DOHH2 (cell line): ENCODE measurements around the gene HTR6.

Source experiments
- CTCF ChIP-seq: fragments of 200-600 bp; sonication (generic); IDR thresholded peaks from one replicate; pipeline ENCODE4 v1.5.1; 2014; ENCODE audit warnings: antibody characterized with exemption, mild to moderate bottlenecking, low read depth, low read length; ENCODE audit not compliant: poor library complexity, severe bottlenecking
- EZH2phosphoT487 ChIP-seq: fragments of 200-600 bp; sonication (generic); IDR thresholded peaks from 2 replicates; pipeline ENCODE4 v1.6.1; 2017; ENCODE audit warnings: borderline replicate concordance, mild to moderate bottlenecking, antibody characterized with exemption, low read length, moderate library complexity, mixed read lengths

GRCh38 chr1:19680644-19681043 is 16.0 kb downstream of the HTR6 start:
- TF ChIP-seq CTCF (no peak), EZH2phosphoT487 (no peak)
